Measurements from ENCODE around the gene PLVAP.
"Not testable (repeated sequence)": the region's sequence is repeated elsewhere in the genome, so short reads cannot be mapped to it uniquely, and the experiment has no call there.

Gene PLVAP

GRCh38 chr19:17402982-17403855 is 26.1 kb upstream of the PLVAP start:
- no peak for DNase-seq (ENCODE audit: low read depth in 2 of 2)

DNA sequence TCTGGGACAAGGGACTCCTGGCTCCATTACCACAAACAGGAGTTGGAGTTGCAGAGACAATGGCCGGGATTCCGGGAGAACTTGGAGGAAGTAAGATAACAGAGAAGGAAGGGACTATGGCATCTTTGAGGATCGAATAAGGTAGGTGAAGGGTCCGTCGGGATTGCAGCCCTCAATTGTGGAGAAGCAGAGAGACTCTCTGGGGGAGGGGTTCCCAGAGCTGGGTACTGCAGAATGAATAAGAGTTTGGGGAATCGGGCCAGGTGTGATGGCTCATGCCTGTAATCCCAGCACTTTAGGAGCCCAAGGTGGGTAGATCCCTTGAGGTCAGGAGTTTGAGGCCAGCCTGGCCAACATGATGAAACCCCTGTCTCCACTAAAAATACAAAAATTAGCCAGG is 24.5 kb upstream of the PLVAP start:
- DNase-seq (ENCODE audit: low read depth in 2 of 2), result no peak

DNA sequence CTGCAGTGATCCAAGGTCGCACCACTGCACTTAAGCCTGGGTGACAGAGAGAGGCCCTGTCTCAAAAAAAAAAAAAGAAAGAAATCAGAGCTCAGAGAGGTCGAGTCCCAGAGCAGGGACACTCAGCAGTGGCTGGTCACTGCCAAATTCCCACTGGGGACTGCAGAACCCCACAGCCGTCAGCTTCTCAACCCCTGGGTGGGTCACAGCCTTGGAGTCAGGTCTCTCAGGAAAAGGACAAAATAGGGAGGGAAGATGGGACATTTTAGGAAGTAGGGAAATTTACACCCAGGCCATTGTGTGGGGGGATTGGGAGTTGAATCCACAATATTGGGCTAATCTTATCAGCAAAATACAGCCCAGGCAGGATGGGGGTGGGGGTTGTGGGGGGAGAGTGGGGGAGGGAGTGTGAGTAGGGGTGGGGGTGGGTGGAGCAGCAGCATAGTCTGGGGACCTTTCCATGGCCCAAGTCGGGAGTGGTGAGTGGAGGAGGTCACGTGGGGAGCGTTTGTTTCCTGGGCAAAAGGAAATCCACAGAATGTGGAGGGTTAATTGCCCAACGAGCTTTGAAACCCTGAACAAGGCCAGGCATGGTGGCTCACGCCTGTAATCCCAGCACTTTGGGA is 21.9 kb upstream of the PLVAP start:
- no peak for DNase-seq (ENCODE audit: low read depth in 2 of 2)

GRCh38 chr19:17394891-17395415 is 17.8 kb upstream of the PLVAP start:
- peak in 1 of 2 donors; percentile 37 for DNase-seq (ENCODE audit: low read depth in 2 of 2)

- DNase-seq (ENCODE audit: low read depth in 2 of 2), result no peak
Observed at GRCh38 chr19:17393914-17394313, 16.8 kb upstream of the PLVAP start, which contains the start of gene CCDC194. Gene CCDC194 (minus strand): TSS chr19:17394196. CDS start chr19:17394158, 38 bp downstream.

DNA sequence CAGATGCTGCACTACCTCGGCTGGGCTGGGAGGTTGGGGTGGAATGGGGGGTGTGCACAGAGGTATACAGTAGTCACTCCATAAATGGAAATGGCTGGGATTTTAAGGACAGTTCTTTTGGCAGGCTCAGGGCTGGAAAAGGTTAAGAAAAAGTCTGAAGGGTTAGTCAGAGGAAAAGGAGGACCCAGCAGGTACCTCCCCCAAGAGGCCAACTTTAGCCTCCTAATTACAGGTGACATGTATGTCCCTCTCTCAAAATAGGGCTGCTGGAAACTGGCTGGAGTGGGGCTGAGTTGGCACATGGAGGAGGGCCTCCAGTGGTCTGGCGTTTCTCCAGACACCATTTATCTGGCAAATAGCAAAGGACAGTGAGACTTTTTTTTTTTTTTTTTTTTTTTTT is 15.9 kb upstream of the PLVAP start:
- DNase-seq (ENCODE audit: low read depth in 2 of 2), result no peak

DNA sequence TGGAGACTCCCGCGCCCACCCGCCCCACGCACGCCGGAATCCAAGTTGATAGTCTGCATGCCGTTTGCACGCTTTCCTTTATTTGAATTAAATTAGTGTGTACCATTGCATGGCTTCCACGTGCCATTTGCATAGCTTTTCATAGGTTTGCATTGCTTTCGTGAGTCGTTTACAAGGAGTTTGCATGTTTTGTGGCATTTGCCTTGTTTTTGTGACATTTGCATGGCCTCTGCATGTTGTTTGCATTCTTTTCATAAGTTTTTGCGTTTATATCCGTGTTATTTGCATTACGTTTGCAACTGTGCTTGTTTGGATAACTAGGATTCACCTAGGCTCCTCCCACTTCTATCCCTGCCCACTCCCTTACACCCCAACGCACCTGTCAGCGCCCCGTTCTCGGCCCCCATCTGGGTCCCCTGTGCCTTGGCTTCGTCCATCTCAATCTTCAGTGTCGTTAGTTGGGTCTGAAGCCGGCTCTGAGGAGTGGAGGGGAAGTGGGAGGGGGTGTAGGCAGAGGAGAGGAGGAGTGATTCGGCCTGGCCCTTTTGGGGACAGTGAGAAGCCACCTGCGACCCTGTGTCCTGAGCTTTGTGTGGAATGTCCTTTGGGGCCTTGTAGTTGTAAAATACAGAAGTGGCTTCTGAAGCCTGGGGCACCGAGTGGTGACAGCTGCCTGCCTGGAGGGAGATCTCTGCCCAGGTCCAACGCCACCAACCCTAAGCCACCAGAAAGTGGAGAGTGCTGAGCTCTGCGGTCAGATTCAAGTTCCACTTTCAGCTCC is 14.4 kb upstream of the PLVAP start:
- DNase-seq (ENCODE audit: low read depth in 2 of 2), result no peak

GRCh38 chr19:17390665-17391370 is 13.7 kb upstream of the PLVAP start:
- peak; percentile 69 to 70 for DNase-seq (ENCODE audit: low read depth in 2 of 2)

DNA sequence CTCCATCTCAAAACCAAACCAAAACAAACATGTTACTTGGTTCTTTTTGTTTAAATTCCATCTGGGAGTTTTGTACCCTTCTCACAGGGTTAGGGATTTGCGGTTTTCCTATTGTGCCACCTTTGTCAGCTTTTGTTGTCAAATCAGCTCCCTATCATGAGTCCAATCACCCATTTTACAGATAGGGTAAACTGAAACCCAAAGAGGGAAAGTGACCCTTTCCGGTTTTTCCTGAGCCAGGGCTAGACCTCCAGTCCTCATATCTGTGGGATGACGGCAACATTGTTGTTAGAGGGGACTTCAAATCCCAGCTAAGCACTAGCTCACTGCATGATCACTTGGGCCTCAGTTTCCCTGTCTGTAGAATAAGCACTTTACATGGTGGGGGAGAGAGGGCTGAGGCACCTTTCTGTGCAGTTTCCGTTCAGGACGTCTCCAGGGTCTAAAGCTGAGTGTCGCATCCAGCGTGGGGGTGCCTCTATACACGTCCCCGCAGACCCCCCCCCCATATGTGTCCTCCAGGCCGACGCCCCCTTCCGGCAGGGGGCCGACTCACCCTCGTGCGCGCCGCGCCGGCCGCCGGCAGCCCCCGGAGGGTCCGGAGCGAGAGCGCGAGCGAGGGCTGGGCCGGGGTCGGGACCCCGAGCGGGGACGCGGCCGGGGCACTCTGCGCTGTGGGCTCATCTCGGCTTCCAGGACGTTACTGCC is 13.0 kb upstream of the PLVAP start:
- DNase-seq (ENCODE audit: low read depth in 2 of 2), result no peak

GRCh38 chr19:17389288-17389687 is 12.1 kb upstream of the PLVAP start:
- no peak for DNase-seq (ENCODE audit: low read depth in 2 of 2)

DNA sequence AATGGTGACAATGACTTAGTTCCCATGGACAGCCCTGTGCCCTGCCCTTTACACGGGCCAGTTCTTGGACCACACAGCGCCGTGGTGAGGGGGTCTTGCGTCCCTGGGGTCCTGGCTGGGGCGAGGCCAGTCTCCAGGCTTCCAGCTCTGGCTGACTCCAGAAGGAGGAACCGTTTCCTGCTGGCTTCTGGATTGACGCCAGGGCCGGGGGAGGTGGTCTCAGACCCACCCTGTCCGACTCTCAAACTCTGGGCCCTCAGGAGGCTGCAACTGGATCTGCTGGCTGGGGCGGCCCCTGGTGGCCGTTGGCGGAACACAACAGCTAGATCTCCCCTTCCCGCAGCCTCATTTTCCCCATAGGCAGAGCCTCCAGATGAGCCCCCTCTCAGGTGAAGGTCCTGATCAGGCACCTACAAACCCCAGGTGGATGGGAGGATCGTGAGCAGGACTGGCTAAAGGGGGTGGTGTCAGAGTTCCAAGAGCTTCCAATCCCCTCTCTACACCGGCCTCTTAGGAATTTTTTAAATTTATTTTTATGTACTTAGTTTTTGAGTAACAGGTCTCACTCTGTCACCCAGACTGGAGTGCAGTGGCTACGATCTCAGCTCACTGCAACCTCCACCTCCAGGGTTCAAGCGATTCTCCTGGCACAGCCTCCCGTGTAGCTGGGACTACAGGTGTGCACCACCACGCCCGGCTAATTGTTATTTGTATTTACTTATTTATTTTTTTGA is 8.9 kb upstream of the PLVAP start:
- no peak for DNase-seq (ENCODE audit: low read depth in 2 of 2)

GRCh38 chr19:17380426-17381138 is 3.4 kb upstream of the PLVAP start:
- no peak for DNase-seq (ENCODE audit: low read depth in 2 of 2)

DNA sequence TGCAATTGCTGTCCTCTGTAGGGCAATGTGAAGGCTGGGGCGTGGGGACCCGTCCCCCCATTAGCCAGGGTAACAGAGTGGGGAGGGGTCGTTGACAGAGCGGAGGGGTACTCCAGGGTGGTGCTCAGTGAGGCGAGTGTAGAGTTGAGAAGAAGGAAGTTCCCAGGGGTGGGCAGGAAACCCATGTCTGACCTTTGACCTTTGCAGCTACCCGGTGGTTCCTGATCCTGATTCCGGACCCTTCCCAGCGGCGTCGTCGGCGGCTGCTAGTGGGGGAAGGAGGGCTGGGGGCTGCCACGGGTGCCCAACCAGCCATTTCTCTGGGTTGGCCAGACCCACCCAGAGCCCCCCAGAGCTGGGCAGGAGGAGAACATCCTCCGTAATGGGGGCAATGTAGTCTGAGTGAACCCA is 2.1 kb upstream of the PLVAP start:
- DNase-seq (ENCODE audit: low read depth in 2 of 2), result no peak

DNA sequence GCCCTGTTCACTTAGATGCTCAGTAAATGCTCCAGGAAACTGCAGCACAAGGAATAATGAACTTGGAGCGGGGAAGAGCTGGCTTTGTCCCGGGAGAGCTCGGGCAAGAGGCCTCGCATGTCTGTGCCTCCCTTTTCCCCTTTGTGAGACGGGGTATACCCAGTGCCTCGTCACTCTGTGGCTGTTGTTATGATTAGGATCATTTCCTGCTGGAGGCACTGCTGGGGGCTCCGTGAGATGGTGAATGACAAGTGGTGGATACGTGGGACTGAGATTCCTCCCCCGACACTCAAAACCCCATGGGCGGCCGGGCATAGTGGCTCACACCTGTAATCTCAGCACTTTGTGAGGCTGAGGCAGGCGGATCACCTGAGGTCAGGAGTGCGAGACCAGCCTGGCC is 1.1 kb upstream of the PLVAP start:
- no peak for DNase-seq (ENCODE audit: low read depth in 2 of 2)

DNA sequence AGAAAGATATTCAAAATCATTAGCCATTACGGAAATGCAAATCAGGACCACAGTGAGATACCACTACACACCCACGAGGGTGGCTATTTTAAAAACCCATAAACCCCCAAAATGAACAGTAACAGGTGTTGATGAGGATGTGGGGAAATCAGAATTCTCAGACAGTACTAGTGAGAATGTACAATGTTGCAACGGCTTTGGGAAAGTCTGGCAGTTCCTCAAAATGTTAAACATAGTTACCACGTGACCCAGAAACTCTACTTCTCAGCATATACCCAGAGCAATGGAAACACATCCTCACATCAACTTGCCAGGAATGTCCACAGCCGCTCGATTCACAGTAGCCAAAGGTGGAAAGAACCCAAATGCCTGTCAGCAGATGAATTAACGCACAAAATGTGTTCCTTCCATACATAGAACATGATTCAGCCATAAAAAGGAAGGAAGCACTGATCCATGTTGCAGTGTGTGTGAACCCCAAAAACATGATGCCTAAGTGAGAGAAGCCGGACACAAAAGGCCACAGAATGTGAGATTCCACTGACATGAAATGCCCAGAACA is 7.0 kb downstream of the PLVAP start:
- DNase-seq (ENCODE audit: low read depth in 2 of 2), result no peak

DNA sequence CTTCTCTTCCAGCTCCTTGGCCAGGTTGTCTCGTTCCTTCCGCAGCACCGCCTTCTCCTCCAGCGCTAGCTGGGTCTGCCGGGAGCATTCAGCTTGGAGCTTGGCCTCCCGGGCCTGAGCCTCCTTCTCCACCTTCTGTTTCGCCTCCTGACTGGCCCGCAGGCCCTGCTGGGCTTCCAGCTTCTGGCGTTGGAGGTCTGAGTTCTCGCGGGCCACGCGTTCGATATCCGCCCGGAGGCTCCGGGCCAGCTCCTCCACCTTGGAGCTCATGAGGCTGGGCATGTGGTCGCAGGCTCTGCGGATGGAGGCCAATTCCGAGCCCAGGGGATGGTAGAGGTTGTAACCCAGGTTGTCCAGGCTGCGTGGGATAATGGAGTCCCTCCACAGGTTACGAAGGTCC is 11.8 kb downstream of the PLVAP start:
- no peak for DNase-seq (ENCODE audit: low read depth in 2 of 2)

DNA sequence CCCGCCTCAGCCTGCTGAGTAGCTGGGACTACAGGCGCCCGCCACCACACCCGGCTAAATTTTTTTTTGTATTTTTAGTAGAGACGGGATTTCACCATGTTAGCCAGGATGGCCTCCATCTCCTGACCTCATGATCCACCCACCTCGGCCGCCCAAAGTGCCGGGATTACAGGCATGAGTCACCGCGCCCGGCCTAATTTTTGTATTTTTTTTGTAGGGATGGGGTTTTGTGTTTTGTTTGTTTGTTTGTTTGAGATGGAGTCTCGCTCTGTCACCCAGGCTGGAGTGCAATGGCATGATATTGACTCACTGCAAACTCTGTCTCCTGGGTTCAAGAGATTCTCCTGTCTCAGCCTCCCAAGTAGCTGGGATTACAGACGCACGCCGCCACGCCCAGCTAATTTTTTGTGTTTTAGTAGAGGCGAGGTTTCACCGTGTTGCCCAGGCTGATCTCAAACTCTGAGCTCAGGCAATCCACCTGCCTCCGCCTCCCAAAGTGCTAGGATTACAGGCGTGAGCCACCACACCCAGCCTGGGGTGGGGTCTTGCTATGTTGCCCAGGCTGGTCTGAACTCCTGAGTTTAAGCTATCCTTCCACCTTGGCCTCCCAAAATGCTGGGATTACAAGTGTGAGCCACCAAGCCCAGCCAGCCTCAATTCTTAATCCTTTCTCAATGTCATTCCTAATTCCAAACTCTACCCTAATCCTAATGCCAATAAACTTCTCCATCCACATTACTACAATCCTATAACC is 13.1 kb downstream of the PLVAP start:
- DNase-seq (ENCODE audit: low read depth in 2 of 2), result not testable (repeated sequence)

Measured in stimulated activated CD8-positive, alpha-beta memory T cell treated with anti-CD3 and anti-CD28 coated beads, Interleukin-15, amount 100 ng/mL, for 4 hours (primary cell).